Muscle layer of duodenum (tissue), 2 donors: ENCODE measurements around the gene NMT2.
A peak's percentile ranks its signal among the peaks of the same experiment; 100 is the strongest.

ENCODE experiments used
- H3K27ac ChIP-seq: one replicate; pipeline ENCODE4 v1.7.0; 2013; ENCODE audit warnings: mild to moderate bottlenecking, low read length
- H3K27me3 ChIP-seq: one replicate; pipeline ENCODE4 v1.7.0; 2013; ENCODE audit warnings: low read depth, mild to moderate bottlenecking, control low read depth, low read length
- H3K36me3 ChIP-seq, 2 donors: one replicate each; pipeline ENCODE4 v1.7.0; 2013; ENCODE audit warnings: low read length in 2 of 2, control low read depth in 1 of 2, mild to moderate bottlenecking in 1 of 2; ENCODE audit not compliant: insufficient read depth in 2 of 2, control insufficient read depth in 1 of 2
- H3K4me1 ChIP-seq, 2 donors: one replicate each; pipeline ENCODE4 v1.7.0; 2013; ENCODE audit warnings: low read length in 2 of 2, mild to moderate bottlenecking in 2 of 2, control low read depth in 1 of 2, moderate library complexity in 1 of 2; ENCODE audit not compliant: insufficient read depth in 2 of 2, control insufficient read depth in 1 of 2
- H3K4me3 ChIP-seq, 2 donors: one replicate each; pipeline ENCODE4 v1.7.0; 2013; ENCODE audit warnings: low read length in 2 of 2, low read depth in 1 of 2, mild to moderate bottlenecking in 1 of 2
- H3K9me3 ChIP-seq, 2 donors: one replicate each; pipeline ENCODE4 v1.7.0; 2013; ENCODE audit warnings: low read length in 2 of 2, control low read depth in 1 of 2, mild to moderate bottlenecking in 1 of 2; ENCODE audit not compliant: control insufficient read depth in 1 of 2
- donor health status: healthy.

NMT2 gene

GRCh38 chr10:15084502-15084922 lies 84.0 kb downstream of the NMT2 start:
- no peaks in the 10 kb centered on the region for H3K36me3 ChIP-seq
- peaks cover 5 to 7% of the 10 kb centered on the region in 2 donors for H3K4me1 ChIP-seq
- peak overlapping the region; percentile 33 for H3K27ac ChIP-seq
- H3K4me3 ChIP-seq: peak overlapping the region; percentile 64 to 73
- H3K9me3 ChIP-seq: no peaks in the 10 kb centered on the region
- H3K27me3 ChIP-seq: no peaks in the 10 kb centered on the region

- H3K27me3 ChIP-seq: no peaks in the 10 kb centered on the region
- H3K36me3 ChIP-seq: no peaks in the 10 kb centered on the region
- H3K27ac ChIP-seq: peak overlapping the region; percentile 33
- H3K9me3 ChIP-seq: no peaks in the 10 kb centered on the region
- H3K4me3 ChIP-seq: peak overlapping the region; percentile 64 to 73
- H3K4me1 ChIP-seq: peaks cover 5 to 7% of the 10 kb centered on the region in 2 donors
These were observed 84.6 kb downstream of the NMT2 start for GRCh38 chr10:15083674-15084501.

GRCh38 chr10:15075421-15075820 lies 93.1 kb downstream of the NMT2 start:
- Histone ChIP-seq H3K9me3 (no peaks in the 10 kb centered on the region), H3K4me1 (no peaks in the 10 kb centered on the region), H3K27me3 (no peaks in the 10 kb centered on the region), H3K27ac (no peak overlapping the region), H3K36me3 (no peaks in the 10 kb centered on the region), H3K4me3 (no peak overlapping the region)

GRCh38 chr10:15072358-15072757 lies 96.1 kb downstream of the NMT2 start:
- H3K27ac ChIP-seq: no peak overlapping the region
- no peaks in the 10 kb centered on the region for H3K9me3 ChIP-seq
- no peak overlapping the region for H3K4me3 ChIP-seq
- H3K36me3 ChIP-seq: no peaks in the 10 kb centered on the region
- H3K4me1 ChIP-seq: no peaks in the 10 kb centered on the region
- no peaks in the 10 kb centered on the region for H3K27me3 ChIP-seq

GRCh38 chr10:15069230-15069629 lies 99.3 kb downstream of the NMT2 start:
- Histone ChIP-seq H3K4me1 (no peaks in the 10 kb centered on the region), H3K27me3 (no peaks in the 10 kb centered on the region), H3K9me3 (peaks cover 3 to 8% of the 10 kb centered on the region in 2 donors), H3K4me3 (no peak overlapping the region), H3K27ac (no peak overlapping the region), H3K36me3 (no peaks in the 10 kb centered on the region)

GRCh38 chr10:15068802-15069201 lies 99.7 kb downstream of the NMT2 start:
- Histone ChIP-seq H3K9me3 (peaks cover 3 to 8% of the 10 kb centered on the region in 2 donors), H3K27ac (no peak overlapping the region), H3K4me1 (no peaks in the 10 kb centered on the region), H3K27me3 (no peaks in the 10 kb centered on the region), H3K36me3 (no peaks in the 10 kb centered on the region), H3K4me3 (no peak overlapping the region)

GRCh38 chr10:15067154-15067553 lies 101.3 kb downstream of the NMT2 start:
- Histone ChIP-seq H3K36me3 (no peaks in the 10 kb centered on the region), H3K4me1 (no peaks in the 10 kb centered on the region), H3K27me3 (no peaks in the 10 kb centered on the region), H3K9me3 (peaks cover 3 to 8% of the 10 kb centered on the region in 2 donors), H3K4me3 (no peak overlapping the region), H3K27ac (no peak overlapping the region)

GRCh38 chr10:15060638-15061037 lies 107.9 kb downstream of the NMT2 start:
- H3K36me3 ChIP-seq: no peaks in the 10 kb centered on the region
- no peaks in the 10 kb centered on the region for H3K27me3 ChIP-seq
- H3K4me1 ChIP-seq: no peaks in the 10 kb centered on the region
- H3K9me3 ChIP-seq: peaks cover 3 to 11% of the 10 kb centered on the region in 2 donors
- no peak overlapping the region for H3K4me3 ChIP-seq
- H3K27ac ChIP-seq: no peak overlapping the region

GRCh38 chr10:15059914-15060313 lies 108.6 kb downstream of the NMT2 start:
- Histone ChIP-seq H3K4me3 (no peak overlapping the region), H3K27ac (no peak overlapping the region), H3K36me3 (no peaks in the 10 kb centered on the region), H3K27me3 (no peaks in the 10 kb centered on the region), H3K4me1 (no peaks in the 10 kb centered on the region), H3K9me3 (peaks cover 0 to 4% of the 10 kb centered on the region in 2 donors)

GRCh38 chr10:15058689-15059088 lies 109.8 kb downstream of the NMT2 start:
- Histone ChIP-seq H3K27me3 (no peaks in the 10 kb centered on the region), H3K9me3 (peaks cover 0 to 3% of the 10 kb centered on the region in 2 donors), H3K36me3 (no peaks in the 10 kb centered on the region), H3K27ac (no peak overlapping the region), H3K4me1 (no peaks in the 10 kb centered on the region), H3K4me3 (no peak overlapping the region)
